ENCODE measurements around the gene RCAN2. TPM values are rescaled to one million over a fixed set of nuclear protein-coding genes. Genes with fewer than 3 reads are reported as not detected.

RCAN2 gene
- polyA plus RNA-seq, 3 donors, result 1.9 to 8.4 (median 4.7) TPM

DNA sequence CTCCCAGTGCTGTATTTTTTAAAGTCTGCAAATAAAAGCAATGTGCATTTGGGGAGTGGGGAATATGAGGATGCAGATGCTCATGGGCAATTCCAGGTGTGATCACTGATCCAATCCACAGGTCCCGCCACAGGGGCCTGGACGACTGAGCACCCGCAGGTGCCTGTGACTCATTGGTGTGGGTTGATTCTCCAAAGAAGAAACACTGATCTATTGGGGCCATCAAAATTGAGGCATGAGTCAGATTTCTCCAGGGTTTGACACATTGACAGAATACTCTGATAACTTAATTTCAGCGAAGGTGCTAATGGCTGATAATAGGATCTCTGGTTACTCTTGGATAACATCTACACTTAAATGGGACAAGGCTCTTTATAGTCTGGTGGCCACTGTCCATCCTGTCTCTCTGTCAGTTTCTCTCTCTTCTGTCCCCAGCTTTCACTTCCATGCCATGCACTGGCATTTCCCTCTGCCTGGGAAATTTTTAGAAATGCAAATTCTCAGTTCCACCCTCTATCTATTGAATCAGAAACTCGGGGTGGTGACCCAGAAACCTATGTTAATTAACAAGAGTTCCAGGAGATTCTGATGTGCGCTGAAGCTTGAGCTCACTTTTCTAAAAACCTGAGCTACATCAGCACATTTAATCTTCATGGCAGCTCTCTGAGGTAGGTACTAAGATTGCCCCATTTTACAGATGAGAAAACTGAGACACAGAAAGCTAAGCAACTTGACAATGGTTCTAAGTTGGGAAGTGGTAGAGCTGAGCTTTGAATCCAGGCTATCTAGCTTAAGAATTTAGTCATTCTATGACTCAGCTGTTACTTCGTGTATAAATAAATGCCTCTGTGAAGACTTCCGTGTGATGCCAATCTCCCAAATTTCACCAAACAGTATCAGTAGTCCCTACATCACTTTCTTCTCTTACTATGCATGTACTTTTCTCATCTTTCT is 10.2 kb upstream of the RCAN2 start:
- 85 to 86% (median 86%) methylated on average over 8 of the region's 8 CpGs for WGBS, 3 donors
- no peak overlapping the region for H3K27ac ChIP-seq (ENCODE audit: low read depth, low read length)

- no peak overlapping the region for H3K27ac ChIP-seq (ENCODE audit: low read depth, low read length)
These were observed 9.1 kb upstream of the RCAN2 start for GRCh38 chr6:46500382-46500781.

DNA sequence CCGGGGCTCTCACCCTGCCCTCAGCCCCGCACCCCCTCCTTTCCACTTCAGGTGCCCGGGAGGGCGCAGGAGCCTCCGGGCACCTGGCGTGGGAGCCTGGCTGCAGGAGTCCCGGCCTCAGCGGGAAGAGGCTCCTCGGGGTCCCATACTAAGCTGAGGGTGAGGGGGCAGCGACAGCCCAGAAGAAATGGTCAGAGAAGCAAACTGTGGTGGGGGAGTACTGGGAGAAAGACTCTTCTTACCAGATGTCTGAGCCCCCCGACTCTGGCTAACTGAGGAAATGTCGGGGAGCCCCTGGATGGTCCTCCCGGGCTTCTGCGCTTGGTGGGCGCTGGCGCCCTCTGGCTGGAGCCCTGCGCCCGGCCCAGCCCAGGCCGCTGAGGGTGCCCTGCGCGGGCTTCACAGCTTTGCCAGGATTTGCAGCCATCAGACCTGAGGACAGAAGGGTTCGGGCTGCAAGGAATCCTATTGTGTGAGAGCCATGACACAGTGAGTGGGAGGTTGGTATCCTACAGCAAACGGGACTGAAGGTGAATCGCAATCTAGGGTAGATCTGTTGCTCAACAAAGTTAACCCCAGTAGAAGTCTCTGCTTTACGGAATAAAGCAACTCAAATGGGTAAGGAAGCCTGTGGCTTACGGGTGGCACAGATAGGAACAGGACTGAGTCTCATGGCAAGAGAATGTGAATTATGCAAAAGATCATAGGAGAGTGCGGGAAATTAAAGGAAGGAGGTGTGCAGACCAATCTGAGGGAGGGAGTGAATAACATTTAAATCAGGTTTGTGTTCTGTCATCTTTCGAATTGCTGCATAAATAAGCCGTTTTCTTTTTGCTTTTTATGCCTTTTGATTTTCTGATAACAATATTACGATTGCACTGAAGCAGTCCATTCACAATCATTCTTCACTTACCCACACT is 639 bp upstream of the RCAN2 start:
- 4 to 10% (median 7%) methylated on average over 30 of the region's 30 CpGs for WGBS, 3 donors
- H3K27ac ChIP-seq (ENCODE audit: low read depth, low read length), result no peak overlapping the region

DNA sequence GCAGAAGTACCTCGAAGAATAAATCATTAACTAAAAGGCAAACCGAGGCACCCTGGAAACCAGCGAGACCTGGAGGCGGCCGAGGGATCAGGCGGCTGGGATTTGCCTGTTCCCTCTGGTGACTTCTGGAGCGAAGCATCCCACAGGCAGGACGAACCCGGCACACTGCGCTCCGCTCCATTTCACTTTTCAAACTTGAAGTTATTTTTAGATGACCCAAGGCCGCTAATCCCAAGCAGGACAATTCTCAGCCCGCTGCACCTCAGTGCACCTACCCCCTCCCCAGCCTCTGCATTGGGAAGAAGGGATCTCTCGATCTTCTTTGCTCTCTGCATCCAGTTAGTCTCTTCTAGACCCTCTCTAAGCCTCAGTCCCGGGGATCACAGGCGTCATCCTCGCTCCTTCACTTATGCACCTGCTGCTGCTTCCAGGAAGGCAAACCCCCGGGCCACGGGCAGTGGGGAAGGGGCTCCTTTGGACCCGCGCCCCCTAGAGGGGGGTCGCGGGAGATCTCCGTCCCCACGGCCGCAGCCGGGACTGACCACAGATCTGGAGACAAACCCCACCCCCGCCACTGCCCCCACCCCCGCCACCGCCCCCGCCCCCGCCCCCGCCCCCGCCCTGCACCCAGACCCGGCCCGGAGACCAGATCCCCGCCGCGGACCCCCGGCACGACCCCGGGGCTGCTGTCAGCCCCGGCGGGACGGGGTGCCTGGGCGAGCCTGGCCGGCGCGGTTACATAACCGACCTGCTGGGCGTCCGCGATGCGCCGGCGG is 636 bp downstream of the RCAN2 start:
- H3K27ac ChIP-seq (ENCODE audit: low read depth, low read length), result no peak overlapping the region
- WGBS, 3 donors, result 2 to 7% (median 6%) methylated on average over 32 to 56 of the region's 56 CpGs

DNA sequence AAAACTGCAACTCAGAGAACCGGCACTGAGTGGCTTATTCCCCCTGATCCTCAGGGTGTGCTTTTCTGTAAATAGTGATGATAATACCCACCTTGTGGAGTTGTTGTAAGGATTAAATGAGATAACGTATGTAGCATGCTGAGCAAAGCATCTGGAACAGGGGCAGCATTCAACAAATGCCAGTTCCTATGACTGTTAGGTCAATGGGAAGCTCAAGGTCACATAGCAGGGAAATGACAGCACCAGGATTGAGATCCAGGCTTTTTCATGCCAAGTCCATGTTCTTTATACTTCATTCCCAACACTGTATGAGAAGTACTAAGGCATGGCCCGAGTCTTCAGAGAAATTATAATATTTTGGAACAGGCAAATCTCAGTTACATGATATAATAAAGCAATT is 5.1 kb downstream of the RCAN2 start:
- no peak overlapping the region for H3K27ac ChIP-seq (ENCODE audit: low read depth, low read length)
- 71 to 76% (median 75%) methylated on average over 3 of the region's 3 CpGs for WGBS, 3 donors

GRCh38 chr6:46484081-46484820 is 7.0 kb downstream of the RCAN2 start:
- H3K27ac ChIP-seq (ENCODE audit: low read depth, low read length), result no peak overlapping the region

DNA sequence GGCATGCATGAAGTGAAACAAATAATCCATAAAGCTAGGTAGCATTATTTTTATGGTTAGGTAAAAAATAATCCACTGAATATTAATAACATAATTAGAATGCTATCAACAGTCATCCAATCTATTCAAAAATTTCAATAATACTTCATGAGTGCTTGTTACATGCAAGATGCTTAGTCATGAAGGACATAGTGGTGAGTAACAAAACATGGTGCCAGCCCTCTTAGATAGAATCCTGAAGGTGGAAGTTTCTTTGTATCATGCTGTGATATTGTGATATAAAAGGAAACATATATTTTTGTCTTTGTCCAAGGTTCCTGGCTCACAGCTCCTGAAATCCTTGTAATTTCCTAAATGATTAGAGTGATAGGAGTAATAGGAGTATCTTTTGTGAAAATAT is 14.9 kb downstream of the RCAN2 start:
- H3K27ac ChIP-seq (ENCODE audit: low read depth, low read length), result no peak overlapping the region

More at GRCh38 chr6:46484081-46484820, 7.0 kb downstream of the RCAN2 start:
- 74 to 87% (median 85%) methylated on average over 6 of the region's 6 CpGs for WGBS, 3 donors

DNA sequence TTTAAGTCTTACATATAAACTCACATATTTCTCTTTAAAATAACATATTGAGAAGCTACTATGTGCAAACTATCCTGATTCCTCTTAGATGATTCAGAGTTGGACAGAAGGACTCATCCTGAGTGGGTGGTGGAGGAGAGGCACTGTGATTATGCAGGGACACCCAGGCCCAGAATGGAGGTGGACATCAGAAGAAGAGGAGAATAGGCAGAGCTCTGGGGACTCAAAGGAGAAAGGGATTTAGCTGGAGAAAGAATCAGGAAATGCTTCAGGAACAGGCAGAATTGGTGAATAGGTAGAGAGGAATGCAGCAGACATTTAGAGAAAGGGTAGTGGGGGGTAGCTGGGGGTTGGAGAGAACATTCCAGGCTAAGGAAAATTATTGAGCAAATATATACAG is 17.4 kb downstream of the RCAN2 start:
- no peak overlapping the region for H3K27ac ChIP-seq (ENCODE audit: low read depth, low read length)

- WGBS, 3 donors, result 81 to 84% (median 83%) methylated on average over 3 of the region's 3 CpGs
- H3K27ac ChIP-seq (ENCODE audit: low read depth, low read length), result no peak overlapping the region
These were observed 19.0 kb downstream of the RCAN2 start for GRCh38 chr6:46472243-46472642.

DNA sequence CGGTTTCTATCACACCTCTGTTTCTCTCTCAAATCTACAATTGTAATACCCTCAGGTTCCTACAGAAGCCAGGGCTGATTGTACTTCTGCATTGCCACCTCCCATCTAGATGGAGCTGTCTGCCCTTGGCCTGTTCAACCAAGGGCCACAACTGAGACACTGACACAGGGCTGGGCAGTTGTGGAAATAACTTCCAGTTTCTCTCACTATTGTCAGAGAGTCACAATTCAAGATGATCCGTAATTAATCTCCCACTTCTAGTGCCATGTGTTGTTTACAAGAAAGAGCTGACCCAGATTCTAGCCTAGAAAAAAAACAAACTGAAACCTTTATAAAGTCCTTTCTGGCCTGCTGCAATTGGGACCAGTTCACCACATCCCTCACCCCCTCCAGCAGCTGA is 22.2 kb downstream of the RCAN2 start:
- no peak overlapping the region for H3K27ac ChIP-seq (ENCODE audit: low read depth, low read length)
- 70 to 77% (median 71%) methylated on average over 2 of the region's 2 CpGs for WGBS, 3 donors

GRCh38 chr6:46468403-46469010 is 22.7 kb downstream of the RCAN2 start:
- 69 to 78% (median 77%) methylated on average over 9 of the region's 9 CpGs for WGBS, 3 donors
- no peak overlapping the region for H3K27ac ChIP-seq (ENCODE audit: low read depth, low read length)

DNA sequence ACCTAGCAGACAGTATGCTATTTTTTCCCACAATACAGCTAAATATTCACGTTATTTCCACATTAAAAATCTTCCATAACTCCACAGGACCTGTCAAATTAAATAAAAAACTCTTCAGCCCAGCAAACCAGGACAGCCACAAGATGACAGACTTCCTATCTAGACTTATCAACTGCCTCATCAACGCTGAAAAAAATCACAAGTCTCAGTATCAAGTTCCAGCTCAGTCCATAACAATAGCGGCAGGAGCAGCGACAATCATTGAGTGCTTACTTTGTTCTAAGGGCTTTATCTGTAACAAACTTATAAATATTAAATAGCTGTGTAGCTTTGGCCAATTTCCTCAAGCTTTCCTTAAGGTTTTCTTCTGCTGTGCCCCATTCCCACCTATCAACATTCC is 24.7 kb downstream of the RCAN2 start:
- 79 to 82% (median 79%) methylated on average over 4 of the region's 4 CpGs for WGBS, 3 donors
- no peak overlapping the region for H3K27ac ChIP-seq (ENCODE audit: low read depth, low read length)

GRCh38 chr6:46465294-46466165 is 25.7 kb downstream of the RCAN2 start:
- 62 to 71% (median 63%) methylated on average over 4 of the region's 4 CpGs for WGBS, 3 donors
- no peak overlapping the region for H3K27ac ChIP-seq (ENCODE audit: low read depth, low read length)

DNA sequence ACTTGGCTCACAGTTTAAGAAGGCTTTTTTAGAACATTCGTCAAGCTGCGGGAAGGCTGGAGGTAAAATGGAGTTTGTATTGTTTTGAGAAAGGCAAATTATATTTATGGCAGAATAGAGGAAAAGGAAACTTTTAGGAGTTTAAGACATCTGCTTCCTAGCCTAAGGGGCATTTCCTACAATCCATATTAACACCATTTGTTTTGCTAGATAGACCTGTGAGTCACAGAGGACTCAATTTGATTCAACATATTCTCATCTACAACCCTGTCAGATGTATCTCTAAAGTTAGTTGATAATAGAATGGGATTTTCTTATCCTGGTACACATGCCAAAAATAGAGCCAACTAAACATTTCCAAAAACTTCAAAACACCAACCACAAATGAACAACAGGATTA is 35.0 kb downstream of the RCAN2 start:
- WGBS, 3 donors, result 82 to 90% (median 83%) methylated on average over 2 of the region's 2 CpGs
- H3K27ac ChIP-seq (ENCODE audit: low read depth, low read length), result no peak overlapping the region

GRCh38 chr6:46454691-46455090 is 36.6 kb downstream of the RCAN2 start:
- WGBS, 3 donors, result 82 to 96% (median 94%) methylated on average over 1 of the region's 1 CpG
- H3K27ac ChIP-seq (ENCODE audit: low read depth, low read length), result no peak overlapping the region

DNA sequence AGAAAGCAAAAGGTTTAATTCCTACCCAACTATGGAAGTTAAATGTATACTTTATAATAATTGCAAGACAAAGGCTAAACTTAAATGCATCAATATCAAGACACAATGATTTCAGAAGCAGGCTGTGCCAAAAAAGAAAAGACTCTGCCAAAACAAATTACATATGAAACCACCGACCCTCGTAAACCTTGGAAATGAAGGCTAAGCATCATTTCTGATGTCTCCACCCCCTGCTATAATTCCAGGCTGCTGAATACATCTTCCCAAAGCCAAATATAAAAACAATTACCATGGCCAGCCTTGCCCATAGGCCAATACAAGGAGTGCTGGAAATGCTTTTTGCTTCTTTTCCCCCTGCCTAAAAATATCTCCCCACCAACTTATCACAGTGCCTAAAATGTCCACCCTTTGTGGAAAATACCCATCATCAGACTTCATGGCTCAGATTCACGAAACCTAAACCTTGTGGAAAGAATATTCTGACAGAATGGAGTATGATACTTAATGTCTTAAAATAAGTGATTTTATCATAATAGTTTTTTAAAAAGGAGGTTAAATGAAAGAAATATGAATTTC is 37.4 kb downstream of the RCAN2 start:
- 58 to 80% (median 68%) methylated on average over 3 of the region's 3 CpGs for WGBS, 3 donors
- no peak overlapping the region for H3K27ac ChIP-seq (ENCODE audit: low read depth, low read length)
